HG03196 (cell line): ENCODE data around the gene MESD.
A peak's percentile ranks its signal among the peaks of the same experiment; 100 is the strongest.

Experiments
- ATAC-seq: cut with Tn5 transposase; IDR thresholded peaks from one replicate; pipeline ENCODE4 v1.9.1; 2021; ENCODE audit not compliant: unreplicated experiment

MESD gene

DNA sequence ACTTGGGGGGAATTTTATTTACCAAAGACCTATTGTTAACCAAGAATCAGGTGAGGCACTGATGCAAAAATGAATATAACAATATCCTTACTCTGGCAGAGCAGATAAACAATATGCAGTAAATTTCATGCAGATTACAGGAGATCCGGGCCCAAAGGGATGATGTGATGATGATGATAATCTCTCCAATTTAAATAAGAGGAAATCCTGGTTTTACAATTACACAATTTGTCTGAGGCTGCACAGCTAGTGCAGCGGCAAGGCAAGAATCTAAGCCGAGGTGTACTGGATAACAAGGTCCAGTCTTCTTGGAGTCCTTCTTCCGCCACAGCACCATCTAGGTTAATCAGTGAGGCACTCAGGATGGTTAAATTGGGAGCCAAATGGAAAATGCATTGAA, 2.4 kb upstream of the MESD start:
- no peak for ATAC-seq

DNA sequence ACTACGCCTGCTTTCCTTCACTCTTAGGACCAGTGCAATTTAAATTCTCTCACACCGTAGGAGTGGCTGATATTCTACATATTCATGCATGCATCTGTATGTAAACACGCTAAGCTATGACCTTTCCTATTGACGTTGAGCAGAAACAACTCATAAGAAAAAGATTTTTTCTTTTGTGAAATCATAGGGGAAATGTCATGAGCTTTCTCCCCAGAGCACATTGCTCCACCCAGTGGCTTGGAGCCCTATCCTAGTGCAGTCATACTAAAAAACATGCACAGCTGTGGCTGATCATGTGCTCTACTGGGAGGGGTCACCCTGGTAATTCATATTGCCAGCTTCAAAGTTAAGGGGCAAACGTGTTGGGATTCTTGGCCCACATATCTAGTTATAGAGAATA, 1.8 kb upstream of the MESD start:
- ATAC-seq = no peak

DNA sequence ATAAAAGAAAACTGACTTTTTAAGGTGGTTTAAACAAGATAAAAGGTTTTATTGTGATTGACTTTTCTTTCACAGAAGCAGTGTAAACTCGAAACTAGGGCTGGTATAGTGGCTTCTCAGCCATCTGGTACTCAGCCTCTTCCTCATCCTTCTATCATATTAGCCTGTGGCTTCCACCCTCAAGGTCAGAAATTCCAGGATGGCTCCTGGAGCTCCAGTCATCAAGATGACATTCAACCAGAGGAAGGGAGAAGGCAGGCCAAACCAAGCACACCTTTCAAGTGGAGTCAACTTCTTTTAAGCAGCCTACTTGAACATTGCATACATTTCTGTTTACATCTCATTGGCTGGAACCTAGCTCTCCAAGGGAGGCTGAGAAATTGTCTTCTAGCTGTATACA, 1.3 kb upstream of the MESD start:
- ATAC-seq = no peak

DNA sequence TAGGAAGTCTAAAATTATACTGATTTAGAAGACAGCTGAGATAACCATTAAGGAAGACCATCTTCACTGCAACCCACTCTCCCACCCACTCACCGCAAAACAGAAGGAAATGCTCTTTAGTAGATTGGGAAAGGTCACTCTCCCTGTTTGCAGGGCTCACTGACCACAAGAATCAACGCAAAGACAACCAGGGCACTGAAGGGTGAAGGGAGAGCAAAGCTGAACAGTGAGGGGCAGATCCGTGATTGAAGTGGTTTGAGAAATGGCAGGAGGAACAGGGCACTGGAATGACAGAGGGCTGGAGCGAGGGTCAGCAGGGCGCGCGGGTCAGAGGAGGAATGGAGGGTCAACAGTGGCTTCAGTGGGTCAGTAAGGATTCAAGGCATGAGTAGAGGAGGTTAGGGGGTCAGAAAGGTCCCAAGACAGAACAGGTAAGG, 520 bp downstream of the MESD start:
- ATAC-seq = peak; percentile 5

DNA sequence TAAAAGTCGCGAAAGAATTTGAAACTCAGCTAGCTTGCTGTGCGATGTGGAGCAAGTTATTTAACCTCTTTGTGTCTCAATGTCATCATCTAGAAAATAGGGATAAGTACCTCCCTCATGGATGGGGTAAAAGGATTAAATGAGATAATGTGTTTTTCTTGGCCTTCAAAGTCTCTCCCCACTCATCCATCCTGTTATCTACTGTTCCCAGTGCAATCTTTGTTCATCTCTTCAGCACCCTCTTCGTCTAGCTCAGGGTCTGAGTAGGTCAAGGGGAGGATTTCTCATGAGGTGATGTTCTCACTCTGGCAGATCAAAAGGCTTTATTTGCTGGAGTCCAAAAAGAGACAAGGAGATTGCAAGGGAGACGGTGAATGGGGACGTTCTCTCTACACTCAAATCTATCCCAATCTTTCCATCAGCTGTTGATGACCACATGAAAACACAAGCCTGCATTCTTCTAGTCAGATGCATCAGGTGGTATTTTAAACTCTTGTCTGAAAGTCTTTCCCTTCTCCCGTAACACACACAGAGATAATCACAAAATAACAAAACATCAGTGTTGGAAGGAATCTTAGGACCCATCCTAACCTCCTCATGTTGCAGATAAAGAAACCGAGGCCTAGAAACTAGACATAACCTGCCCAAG, 1.3 kb downstream of the MESD start:
- ATAC-seq = no peak

DNA sequence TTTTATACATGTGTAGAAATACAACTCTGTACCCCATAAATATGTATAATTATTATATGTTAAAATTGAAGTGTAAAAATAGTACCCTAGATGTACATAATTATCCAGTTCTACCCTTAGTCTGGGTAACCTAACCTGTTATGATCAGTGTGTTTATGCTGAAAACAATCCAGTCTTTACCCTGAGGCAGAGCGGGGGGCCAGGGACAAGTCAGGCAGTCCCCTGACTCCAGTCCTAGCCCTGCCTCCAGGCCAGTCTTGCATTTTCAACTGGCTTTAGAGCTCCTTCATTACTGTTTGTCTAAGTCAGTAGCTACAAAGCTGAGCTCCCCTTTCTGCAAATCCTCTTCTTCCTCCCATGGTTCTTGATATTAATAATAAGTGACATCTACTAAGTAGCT, 3.1 kb downstream of the MESD start:
- ATAC-seq = no peak

DNA sequence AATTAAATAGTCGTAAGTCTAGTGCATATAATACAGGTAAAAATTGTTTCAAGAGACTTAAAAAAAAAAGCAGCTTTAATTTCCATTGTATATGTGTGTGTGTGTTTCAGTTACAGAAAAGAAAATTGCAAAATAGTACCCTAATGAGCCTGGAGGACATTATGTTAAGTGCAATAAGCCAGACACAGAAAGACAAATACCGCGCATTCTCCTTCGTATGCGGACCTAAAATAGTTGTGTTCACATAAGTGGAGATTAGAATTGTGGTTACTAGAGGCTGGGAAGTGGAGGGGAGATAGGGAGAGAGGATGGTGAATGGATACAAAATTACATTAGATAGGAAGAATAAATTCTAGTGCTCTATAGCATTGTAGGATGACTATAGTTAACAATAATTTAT, 3.6 kb downstream of the MESD start:
- ATAC-seq = no peak

DNA sequence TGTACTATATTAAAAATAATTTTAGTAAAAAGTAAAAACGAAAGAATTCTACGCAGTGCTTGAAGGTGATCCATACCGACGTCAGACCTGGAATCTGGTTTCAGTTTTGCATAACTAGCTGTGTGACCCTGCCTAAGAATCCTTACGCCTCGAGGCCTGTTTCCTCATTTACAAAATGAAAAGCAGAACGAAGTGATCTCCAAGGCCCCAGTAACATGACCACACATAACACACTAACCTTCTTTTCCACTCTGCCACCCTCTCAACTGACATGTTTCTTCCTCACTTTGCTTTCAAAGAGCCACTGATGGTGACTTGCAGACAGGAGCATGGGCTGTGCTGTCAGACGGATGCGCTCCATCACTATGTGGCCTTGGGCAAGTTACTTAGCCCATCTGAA, 4.8 kb downstream of the MESD start:
- ATAC-seq = no peak

DNA sequence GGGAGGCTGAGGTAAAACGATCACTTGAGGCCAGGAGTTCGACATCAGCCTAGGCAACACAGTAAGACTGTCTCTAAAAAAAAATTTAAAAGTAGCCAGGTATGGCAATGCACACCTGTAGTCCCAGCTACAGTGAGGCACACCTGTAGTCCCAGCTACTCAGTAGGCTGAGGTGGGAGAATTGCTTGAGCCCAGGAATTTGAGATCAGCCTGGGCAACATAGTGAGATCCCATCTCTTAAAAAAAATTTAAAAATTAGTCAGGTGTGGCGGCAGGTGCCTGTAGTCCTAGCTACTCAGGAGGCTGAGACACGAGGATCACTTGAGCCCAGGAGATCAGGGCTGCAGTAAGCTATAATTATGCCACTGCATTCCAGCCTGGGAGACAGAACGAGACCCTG, 6.8 kb downstream of the MESD start:
- no peak for ATAC-seq

DNA sequence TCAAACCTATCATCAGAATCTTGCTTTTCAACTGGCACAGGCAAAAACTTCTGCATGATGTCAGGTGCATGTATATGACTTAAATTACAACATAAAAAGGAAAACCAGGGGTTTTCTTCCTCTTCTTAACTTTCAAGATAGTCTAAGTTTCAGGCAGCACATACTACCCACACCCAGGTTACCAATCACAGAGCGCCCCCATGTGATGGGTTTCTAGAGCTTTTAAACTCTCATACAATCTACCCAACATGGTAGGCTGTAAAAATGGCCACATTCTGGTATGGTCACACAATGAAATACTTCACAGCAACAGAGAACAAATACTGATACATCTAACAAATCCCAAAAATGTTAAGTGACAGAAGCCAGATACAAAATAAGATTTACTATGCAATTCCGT, 7.4 kb downstream of the MESD start:
- ATAC-seq = no peak

DNA sequence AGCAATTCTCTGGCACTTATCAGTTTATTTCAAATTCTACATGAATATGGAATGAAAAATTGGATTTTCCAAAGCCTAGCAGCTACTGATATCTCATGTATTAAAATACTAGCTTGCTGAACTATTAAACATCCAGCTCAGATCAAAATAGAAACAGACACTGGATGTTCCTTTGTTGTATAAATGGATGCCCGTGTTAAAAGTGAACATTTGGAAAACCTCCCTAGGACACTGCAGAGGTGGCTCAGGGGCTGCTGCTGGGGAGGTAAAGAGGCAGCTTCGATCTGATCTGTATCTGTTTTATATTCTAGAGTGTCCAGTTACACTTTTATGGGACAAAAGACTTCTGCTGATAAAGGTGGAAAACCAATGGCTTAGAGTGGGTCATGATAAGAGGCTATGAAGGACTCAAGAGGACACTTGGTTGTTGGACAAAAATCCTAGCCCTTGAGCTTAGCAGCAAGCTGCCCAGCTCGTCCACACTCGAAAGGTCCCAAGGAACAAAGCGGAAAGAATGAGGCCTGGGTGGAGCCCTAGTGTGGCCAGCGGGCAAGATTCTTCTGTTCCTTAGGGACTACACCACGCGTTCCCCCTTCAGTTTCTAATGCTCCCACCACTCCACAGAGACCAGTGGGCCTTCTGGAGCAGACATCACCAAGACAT, 9.9 kb downstream of the MESD start:
- ATAC-seq = no peak

DNA sequence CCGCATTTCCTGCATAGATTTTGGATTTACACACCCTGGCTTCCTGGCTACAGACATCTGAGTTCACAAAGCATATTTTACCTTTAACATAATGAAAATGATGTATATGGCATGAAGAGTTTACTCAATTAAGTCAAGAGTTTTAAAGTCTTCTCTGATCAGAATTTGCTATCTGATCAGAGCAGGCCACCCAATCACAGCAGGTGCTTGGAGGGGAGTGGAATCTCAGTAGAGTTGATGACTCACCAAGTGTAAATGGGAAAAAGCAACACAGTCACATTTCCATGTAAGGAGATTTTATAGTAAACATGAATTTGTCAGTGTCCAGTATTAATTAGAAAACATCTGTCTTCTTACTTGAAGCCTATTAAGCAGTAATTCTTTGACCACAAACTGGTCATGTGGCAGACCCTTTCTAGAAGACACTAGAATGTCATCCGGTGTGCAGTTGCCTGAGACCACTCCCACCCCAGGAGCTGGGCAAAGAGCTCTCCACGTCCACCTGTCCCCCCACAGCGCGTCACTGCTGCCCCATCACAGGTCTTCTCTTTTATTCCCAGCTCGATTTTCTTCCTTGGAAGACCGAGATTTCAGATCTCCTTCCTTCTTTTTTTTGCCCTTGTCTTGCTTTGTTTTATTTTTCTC, 10.8 kb downstream of the MESD start:
- ATAC-seq = no peak

DNA sequence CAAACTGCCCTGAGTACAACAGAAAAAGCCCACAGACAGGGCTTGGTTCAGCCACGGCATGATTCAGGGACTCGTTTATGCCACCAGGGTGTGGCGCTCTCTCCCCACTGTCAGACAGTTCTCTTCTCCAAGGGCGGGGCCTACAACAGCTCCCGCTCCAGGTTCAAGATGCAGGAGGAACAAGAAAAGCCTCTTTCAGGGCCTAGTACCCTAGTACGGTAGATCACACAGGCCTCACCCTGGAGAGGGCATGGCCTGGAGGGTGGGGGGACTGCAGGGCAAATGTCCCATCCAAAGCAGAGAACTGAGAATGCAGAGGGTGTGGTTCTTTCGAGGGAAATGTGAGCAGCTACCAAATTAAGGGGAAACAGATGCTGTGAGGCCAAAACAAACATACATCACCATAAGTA, 12.0 kb downstream of the MESD start:
- no peak for ATAC-seq

DNA sequence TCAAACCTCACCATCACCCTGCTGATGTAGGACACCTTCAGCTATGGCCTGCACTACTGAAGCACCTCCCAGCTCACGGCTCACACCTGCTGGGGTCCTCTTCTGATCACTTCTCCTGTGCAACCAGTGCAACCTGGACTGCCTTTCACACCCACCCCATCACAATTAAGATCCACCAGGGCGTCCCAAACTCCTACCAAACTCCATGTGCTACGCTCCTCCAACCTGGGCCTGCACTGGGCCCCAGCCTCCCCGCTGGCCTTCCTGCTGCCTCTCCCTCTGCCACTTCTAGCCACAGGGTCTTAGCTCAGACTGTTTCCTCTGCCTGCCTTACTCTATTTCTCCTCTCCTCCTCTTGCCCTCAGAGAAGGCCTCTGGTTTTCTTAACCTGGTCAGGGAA, 12.8 kb downstream of the MESD start:
- ATAC-seq = no peak

DNA sequence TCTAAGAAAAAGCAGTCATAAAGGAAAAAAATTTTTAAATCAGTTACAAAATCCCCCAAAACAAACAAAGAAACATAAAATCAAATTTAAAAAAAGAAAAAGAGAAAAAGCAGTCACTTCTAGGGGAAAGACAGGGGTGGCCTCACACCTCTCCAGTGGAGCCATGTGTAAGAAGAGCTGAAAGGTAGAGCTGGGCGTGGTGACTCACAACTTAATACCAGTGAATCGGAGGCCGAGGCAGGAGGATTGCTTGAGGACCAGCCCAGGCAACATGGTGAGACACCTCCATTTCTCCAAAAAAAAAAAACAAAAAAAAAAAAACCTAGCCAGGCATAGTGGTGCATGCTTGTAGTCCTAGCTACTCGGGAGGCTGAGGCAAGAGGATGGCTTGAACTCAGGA, 14.7 kb downstream of the MESD start:
- no peak for ATAC-seq

DNA sequence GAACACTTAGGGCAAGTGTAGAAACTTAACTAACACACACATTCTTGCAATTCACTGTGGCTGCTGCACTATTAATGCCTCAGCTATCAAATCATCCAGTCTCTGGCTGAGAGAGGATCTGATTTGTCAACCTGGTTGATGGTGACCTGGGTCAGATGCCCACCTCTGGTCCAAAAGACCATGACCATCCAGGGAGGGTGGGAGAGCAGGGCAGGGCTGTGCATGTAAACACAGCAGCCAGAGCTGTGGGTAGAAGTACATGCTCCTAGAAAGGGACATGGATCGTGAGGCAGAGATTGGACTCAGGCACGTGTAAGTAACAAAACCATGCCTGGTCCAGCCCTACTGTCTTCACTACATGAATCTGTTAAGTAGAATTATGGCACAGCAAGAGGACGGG, 17.3 kb downstream of the MESD start:
- no peak for ATAC-seq

DNA sequence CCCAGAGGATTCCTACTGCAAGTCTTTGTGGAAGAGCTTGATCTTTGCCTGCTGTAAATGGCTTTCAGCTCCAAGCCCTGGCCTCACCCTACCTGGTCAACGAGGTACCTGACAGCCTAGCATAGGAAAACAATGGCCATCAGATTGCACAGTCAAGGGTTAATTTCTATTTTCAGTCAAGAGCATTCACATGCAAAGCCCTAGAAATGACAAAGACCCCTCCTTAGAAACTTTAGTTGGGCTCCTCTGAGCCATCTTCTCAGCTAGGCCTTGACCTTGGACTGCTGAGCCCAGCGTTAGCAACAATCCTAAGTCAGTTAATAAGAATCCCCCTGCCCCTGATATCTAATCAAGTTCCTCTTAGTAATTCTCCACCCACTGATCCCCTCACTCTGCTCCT, 18.5 kb downstream of the MESD start:
- no peak for ATAC-seq

DNA sequence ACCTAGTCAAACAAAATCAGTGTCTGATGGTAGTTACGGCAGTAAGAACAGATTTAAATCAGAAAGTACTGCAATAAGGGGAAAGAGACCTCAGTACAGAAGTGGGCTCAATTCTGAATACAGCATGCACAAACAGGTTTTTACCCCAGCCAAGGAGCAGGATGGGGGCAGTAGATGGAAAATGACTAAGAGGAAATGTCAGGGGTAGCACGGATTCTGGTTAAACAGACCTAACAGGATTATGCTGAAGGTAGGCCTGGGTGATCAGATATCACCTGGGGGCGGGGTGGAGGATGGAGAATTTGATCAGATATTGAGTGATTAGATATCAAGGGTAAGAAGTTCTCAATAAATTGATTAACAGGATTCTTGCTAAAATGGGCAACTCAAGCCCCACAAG, 19.0 kb downstream of the MESD start:
- no peak for ATAC-seq

DNA sequence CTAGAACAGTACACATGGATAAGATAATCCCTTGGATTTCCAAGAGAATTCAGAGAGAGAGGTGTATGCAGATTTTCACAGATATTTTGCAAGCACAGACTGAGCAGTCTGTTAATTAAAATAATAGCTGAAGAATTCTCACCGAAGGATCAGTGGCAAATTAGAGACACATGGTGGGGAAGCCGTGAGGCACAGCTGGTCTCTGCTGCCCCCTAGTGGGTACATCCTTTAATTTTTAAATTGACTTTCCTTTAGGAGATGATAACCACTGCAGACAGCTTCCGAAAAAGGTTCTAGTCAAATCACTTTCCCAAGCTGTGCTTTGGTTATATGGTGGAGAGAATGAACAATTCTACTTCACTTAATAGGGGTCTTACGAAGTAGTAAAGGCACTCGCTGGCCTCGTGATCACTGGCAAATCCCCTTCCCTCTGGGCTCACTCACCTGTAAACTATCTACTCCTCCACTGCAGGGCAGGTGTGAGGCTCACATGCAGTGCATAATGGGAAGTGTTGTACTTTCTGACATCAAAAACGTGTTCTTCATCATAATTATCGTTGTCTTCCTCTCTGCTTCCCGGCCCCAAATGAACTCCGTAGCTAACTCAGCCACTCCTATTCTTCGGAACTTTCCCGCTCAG, 19.5 kb downstream of the MESD start:
- no peak for ATAC-seq

DNA sequence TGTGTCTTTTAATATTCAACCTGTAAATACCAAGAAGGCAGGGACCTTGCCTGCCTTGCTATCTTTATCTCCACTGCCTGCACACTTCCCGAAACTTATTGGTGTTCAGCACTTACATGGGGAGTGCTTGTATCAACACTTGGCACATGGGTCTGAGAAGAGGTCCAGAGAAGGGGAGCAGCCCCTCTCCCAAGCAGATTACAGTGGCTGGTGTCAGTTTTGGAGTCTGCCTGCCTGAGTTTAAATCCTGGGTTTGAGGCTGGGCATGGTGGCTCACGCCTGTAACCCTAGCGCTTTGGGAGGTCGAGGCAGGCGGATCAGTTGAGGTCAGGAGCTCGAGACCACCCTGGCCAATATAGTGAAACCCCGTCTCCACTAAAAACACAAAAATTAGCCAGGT, 20.3 kb downstream of the MESD start:
- ATAC-seq = no peak

DNA sequence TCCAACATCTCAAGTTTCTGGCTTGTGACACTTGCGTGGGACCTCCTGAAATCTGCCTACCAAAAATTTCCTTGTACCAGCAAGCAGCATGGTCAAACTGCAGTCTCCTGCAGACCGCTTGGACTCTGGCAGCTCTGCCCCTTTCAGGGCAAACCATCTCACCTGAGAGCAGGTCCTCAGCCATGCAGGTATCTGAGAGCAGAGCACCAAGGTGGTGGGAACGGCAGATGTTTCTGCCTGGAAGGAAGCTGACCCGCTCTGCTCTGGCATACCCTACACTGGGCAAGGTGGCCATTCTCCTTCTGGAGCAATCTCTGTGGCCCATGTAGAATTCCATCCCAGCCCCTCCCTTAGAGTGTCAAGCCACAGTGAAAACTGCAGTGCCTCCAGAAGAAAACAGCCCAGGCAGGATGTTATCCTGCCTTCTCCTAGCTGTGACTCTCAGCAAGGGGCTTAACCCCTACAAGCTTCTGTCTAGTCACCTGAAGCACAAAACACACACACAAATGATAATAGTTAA, 21.6 kb downstream of the MESD start:
- no peak for ATAC-seq

DNA sequence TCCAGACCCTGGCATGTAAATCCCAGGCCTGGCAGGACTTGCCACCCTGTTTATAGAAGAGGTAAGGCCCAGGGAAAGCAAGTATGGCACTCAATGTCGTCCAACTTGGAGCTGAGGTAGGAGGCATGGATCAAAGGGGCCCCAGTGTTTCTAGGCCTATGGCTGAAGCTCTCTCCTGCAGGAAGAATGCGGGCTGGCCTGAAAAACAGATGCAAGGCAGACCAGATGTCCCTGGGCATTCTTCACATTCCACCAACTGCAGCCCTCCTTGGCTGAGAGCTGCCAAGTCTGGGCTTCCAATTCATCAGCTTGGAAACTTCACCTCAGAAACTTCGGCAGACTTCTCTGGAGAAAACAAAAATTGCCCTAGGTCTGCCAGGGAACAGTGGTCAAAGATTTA, 22.2 kb downstream of the MESD start:
- ATAC-seq = no peak
